GM12873 (cell line): ENCODE results near the gene BNC2.

Experiments used
- CTCF ChIP-seq: IDR thresholded peaks from 2 replicates; pipeline ENCODE4 v1.5.1; 2012; ENCODE audit warnings: low read depth, mild to moderate bottlenecking, moderate library complexity, low read length, control low read depth; ENCODE audit not compliant: insufficient read depth; ENCODE audit errors: missing control alignments

BNC2 gene

GRCh38 chr9:16704116-16705110 is 166.1 kb downstream of the BNC2 start:
- no peak for TF ChIP-seq CTCF

GRCh38 chr9:16701347-16701746 is 169.1 kb downstream of the BNC2 start:
- no peak for TF ChIP-seq CTCF

GRCh38 chr9:16693616-16694015 is 176.9 kb downstream of the BNC2 start:
- no peak for TF ChIP-seq CTCF

GRCh38 chr9:16690628-16691027 is 179.8 kb downstream of the BNC2 start:
- no peak for TF ChIP-seq CTCF

GRCh38 chr9:16690205-16690604 is 180.3 kb downstream of the BNC2 start:
- TF ChIP-seq CTCF: no peak

GRCh38 chr9:16689351-16689938 is 181.0 kb downstream of the BNC2 start:
- TF ChIP-seq CTCF: no peak

- no peak for TF ChIP-seq CTCF
Observed at GRCh38 chr9:16688814-16689213, 181.7 kb downstream of the BNC2 start.
